ENCODE data around the gene MELK.

DNA sequence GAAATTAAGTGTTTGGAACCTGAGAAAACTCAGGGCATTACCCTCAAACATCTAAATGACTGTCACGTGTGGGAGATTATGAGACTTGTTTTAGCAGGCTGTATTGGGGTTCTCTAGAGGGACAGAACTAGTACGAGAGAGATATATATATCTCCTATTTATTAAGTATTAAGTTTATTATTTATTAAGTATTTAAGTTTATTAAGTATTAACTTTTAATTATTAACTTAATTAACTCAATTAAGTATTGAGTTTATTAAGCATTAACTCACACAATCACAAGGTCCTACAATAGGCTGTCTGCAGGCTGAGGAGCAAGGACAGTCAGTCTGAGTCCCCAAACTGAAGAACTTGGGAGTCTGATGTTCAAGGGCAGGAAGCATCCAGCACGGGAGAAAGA lies 113.8 kb downstream of the MELK start:
- TF ChIP-seq, protein P1, sequence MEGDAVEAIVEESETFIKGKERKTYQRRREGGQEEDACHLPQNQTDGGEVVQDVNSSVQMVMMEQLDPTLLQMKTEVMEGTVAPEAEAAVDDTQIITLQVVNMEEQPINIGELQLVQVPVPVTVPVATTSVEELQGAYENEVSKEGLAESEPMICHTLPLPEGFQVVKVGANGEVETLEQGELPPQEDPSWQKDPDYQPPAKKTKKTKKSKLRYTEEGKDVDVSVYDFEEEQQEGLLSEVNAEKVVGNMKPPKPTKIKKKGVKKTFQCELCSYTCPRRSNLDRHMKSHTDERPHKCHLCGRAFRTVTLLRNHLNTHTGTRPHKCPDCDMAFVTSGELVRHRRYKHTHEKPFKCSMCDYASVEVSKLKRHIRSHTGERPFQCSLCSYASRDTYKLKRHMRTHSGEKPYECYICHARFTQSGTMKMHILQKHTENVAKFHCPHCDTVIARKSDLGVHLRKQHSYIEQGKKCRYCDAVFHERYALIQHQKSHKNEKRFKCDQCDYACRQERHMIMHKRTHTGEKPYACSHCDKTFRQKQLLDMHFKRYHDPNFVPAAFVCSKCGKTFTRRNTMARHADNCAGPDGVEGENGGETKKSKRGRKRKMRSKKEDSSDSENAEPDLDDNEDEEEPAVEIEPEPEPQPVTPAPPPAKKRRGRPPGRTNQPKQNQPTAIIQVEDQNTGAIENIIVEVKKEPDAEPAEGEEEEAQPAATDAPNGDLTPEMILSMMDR (IDR thresholded peaks at IDR 0.05): no peak
- no peak for TF ChIP-seq POLR2A (IDR thresholded peaks at IDR 0.05)
